ENCODE data around the gene SCUBE2.
"Not testable (repeated sequence)": the region's sequence is repeated elsewhere in the genome, so short reads cannot be mapped to it uniquely, and the experiment has no call there.

The SCUBE2 gene

GRCh38 chr11:9104580-9104979 lies 13.2 kb upstream of the SCUBE2 start:
- DNase-seq: no peak

GRCh38 chr11:9103542-9104276 lies 12.3 kb upstream of the SCUBE2 start:
- DNase-seq: no peak

- no peak for DNase-seq
Measured at GRCh38 chr11:9099617-9100016, 8.2 kb upstream of the SCUBE2 start.

- DNase-seq: not testable (repeated sequence)
Measured at GRCh38 chr11:9098455-9098854, 7.1 kb upstream of the SCUBE2 start.

GRCh38 chr11:9097186-9097943 lies 6.0 kb upstream of the SCUBE2 start:
- DNase-seq: not testable (repeated sequence)

- DNase-seq: no peak
Measured at GRCh38 chr11:9096427-9096826, 5.0 kb upstream of the SCUBE2 start.

GRCh38 chr11:9095421-9095820 lies 4.0 kb upstream of the SCUBE2 start:
- DNase-seq: no peak

- DNase-seq: no peak
Measured at GRCh38 chr11:9094420-9094819, 3.0 kb upstream of the SCUBE2 start.

- DNase-seq: no peak
Measured at GRCh38 chr11:9092853-9093778, 1.7 kb upstream of the SCUBE2 start.

- no peak for DNase-seq
Measured at GRCh38 chr11:9092072-9092471, 673 bp upstream of the SCUBE2 start.

- no peak for DNase-seq
Measured at GRCh38 chr11:9090488-9091043, 833 bp downstream of the SCUBE2 start.

- DNase-seq: no peak
Measured at GRCh38 chr11:9089636-9090035, 1.8 kb downstream of the SCUBE2 start.

- DNase-seq: no peak
Measured at GRCh38 chr11:9089061-9089460, 2.3 kb downstream of the SCUBE2 start.

- DNase-seq: no peak
Measured at GRCh38 chr11:9082575-9082974, 8.8 kb downstream of the SCUBE2 start.

- DNase-seq: no peak
Measured at GRCh38 chr11:9081153-9081552, 10.2 kb downstream of the SCUBE2 start.

- DNase-seq: no peak
Measured at GRCh38 chr11:9078113-9079086, 13.0 kb downstream of the SCUBE2 start.

GRCh38 chr11:9077164-9077563 lies 14.2 kb downstream of the SCUBE2 start:
- DNase-seq: no peak

GRCh38 chr11:9076661-9077060 lies 14.7 kb downstream of the SCUBE2 start:
- no peak for DNase-seq

- DNase-seq: no peak
Measured at GRCh38 chr11:9076046-9076445, 15.4 kb downstream of the SCUBE2 start.

GRCh38 chr11:9075556-9075955 lies 15.8 kb downstream of the SCUBE2 start:
- no peak for DNase-seq

- no peak for DNase-seq
Measured at GRCh38 chr11:9074338-9075029, 16.9 kb downstream of the SCUBE2 start.
